Measurements from ENCODE around the gene CTU2. TPM values are rescaled to one million over a fixed set of nuclear protein-coding genes. Genes with fewer than 3 reads are reported as not detected.

The CTU2 gene
- total RNA-seq, 1 donor from 2014 or later, result 18.3 TPM

GRCh38 chr16:88705801-88706228 lies 488 bp upstream of the CTU2 start:
- Mint-ChIP-seq H3K9me3 (ENCODE audit: unreplicated experiment) (no peaks in the 10 kb centered on the region), H3K27me3 (ENCODE audit: low read depth, unreplicated experiment) (no peaks in the 10 kb centered on the region), H3K4me3 (ENCODE audit: unreplicated experiment) (peak overlapping the region; percentile 92), H3K27ac (ENCODE audit: unreplicated experiment) (peak overlapping the region; percentile 83), H3K36me3 (ENCODE audit: low read depth, unreplicated experiment) (no peaks in the 10 kb centered on the region), H3K4me1 (ENCODE audit: low read depth, unreplicated experiment) (peaks cover 12% of the 10 kb centered on the region)
- no peak for DNase-seq (ENCODE audit: low read depth)
- Histone ChIP-seq H4K20me1 (ENCODE audit: insufficient read depth, low read length) (peaks cover 54% of the 10 kb centered on the region), H3K4me2 (ENCODE audit: low read length) (peak overlapping the region; percentile 96), H2AFZ (ENCODE audit: low read depth, low read length) (peak overlapping the region; percentile 67), H3K36me3 (ENCODE audit: insufficient read depth, low read length) (peaks cover 3% of the 10 kb centered on the region), H3K4me3 (ENCODE audit: insufficient read depth, low read depth, low read length) (peak overlapping the region; percentile 88), H3K9ac (ENCODE audit: low read length) (peak overlapping the region; percentile 89), H3K9me3 (ENCODE audit: insufficient read depth, low read depth, low read length) (no peaks in the 10 kb centered on the region), H3K27me3 (ENCODE audit: insufficient read depth, low read length) (no peaks in the 10 kb centered on the region), H3K79me2 (ENCODE audit: insufficient read depth, low read length) (peaks cover 89% of the 10 kb centered on the region), H3K4me1 (ENCODE audit: insufficient read depth, low read length) (peaks cover 32% of the 10 kb centered on the region), H3K27ac (ENCODE audit: low read depth, low read length) (peak overlapping the region; percentile 50)
- TF ChIP-seq EZH2 (IDR thresholded peaks at IDR 0.05; ENCODE audit: insufficient read depth, low read length) (no peak), CTCF (IDR thresholded peaks at IDR 0.05; ENCODE audit: insufficient read depth, low read depth, low read length) (no peak)
- FAIRE-seq, result no peak

- H3K4me1 Mint-ChIP-seq (ENCODE audit: low read depth, unreplicated experiment), result peaks cover 12% of the 10 kb centered on the region
- H3K36me3 ChIP-seq (ENCODE audit: insufficient read depth, low read length), result peaks cover 3% of the 10 kb centered on the region
- peak overlapping the region; percentile 50 for H3K27ac ChIP-seq (ENCODE audit: low read depth, low read length)
- DNase-seq (ENCODE audit: low read depth) (no peak), FAIRE-seq (no peak)
- no peaks in the 10 kb centered on the region for H3K9me3 ChIP-seq (ENCODE audit: insufficient read depth, low read depth, low read length)
- no peaks in the 10 kb centered on the region for H3K27me3 ChIP-seq (ENCODE audit: insufficient read depth, low read length)
- H3K4me3 Mint-ChIP-seq (ENCODE audit: unreplicated experiment), result peak overlapping the region; percentile 90
- H2AFZ ChIP-seq (ENCODE audit: low read depth, low read length), result peak overlapping the region; percentile 67
- H3K4me2 ChIP-seq (ENCODE audit: low read length), result peak overlapping the region; percentile 96
- H3K4me1 ChIP-seq (ENCODE audit: insufficient read depth, low read length), result peaks cover 23% of the 10 kb centered on the region
- H3K36me3 Mint-ChIP-seq (ENCODE audit: low read depth, unreplicated experiment), result no peaks in the 10 kb centered on the region
- no peaks in the 10 kb centered on the region for H3K27me3 Mint-ChIP-seq (ENCODE audit: low read depth, unreplicated experiment)
- peak overlapping the region; percentile 89 for H3K9ac ChIP-seq (ENCODE audit: low read length)
- peak overlapping the region; percentile 84 for H3K27ac Mint-ChIP-seq (ENCODE audit: unreplicated experiment)
- peaks cover 91% of the 10 kb centered on the region for H3K79me2 ChIP-seq (ENCODE audit: insufficient read depth, low read length)
- peak overlapping the region; percentile 88 for H3K4me3 ChIP-seq (ENCODE audit: insufficient read depth, low read depth, low read length)
- TF ChIP-seq CTCF (IDR thresholded peaks at IDR 0.05; ENCODE audit: insufficient read depth, low read depth, low read length), result no peak
- TF ChIP-seq EZH2 (IDR thresholded peaks at IDR 0.05; ENCODE audit: insufficient read depth, low read length), result no peak
- no peaks in the 10 kb centered on the region for H3K9me3 Mint-ChIP-seq (ENCODE audit: unreplicated experiment)
- peaks cover 68% of the 10 kb centered on the region for H4K20me1 ChIP-seq (ENCODE audit: insufficient read depth, low read length)
Measured at GRCh38 chr16:88706965-88707826, 893 bp downstream of the CTU2 start.

GRCh38 chr16:88710556-88710955 lies 4.3 kb downstream of the CTU2 start:
- H3K4me1 Mint-ChIP-seq (ENCODE audit: low read depth, unreplicated experiment), result peaks cover 9% of the 10 kb centered on the region
- Histone ChIP-seq H3K36me3 (ENCODE audit: insufficient read depth, low read length) (peaks cover 3% of the 10 kb centered on the region), H3K27ac (ENCODE audit: low read depth, low read length) (no peak overlapping the region), H4K20me1 (ENCODE audit: insufficient read depth, low read length) (peaks cover 75% of the 10 kb centered on the region), H3K27me3 (ENCODE audit: insufficient read depth, low read length) (no peaks in the 10 kb centered on the region), H2AFZ (ENCODE audit: low read depth, low read length) (no peak overlapping the region), H3K4me2 (ENCODE audit: low read length) (no peak overlapping the region), H3K4me3 (ENCODE audit: insufficient read depth, low read depth, low read length) (no peak overlapping the region), H3K79me2 (ENCODE audit: insufficient read depth, low read length) (peaks cover 69% of the 10 kb centered on the region), H3K9ac (ENCODE audit: low read length) (no peak overlapping the region), H3K4me1 (ENCODE audit: insufficient read depth, low read length) (peaks cover 7% of the 10 kb centered on the region), H3K9me3 (ENCODE audit: insufficient read depth, low read depth, low read length) (no peaks in the 10 kb centered on the region)
- H3K27me3 Mint-ChIP-seq (ENCODE audit: low read depth, unreplicated experiment), result no peaks in the 10 kb centered on the region
- no peaks in the 10 kb centered on the region for H3K36me3 Mint-ChIP-seq (ENCODE audit: low read depth, unreplicated experiment)
- H3K4me3 Mint-ChIP-seq (ENCODE audit: unreplicated experiment), result no peak overlapping the region
- DNase-seq (ENCODE audit: low read depth) (no peak), FAIRE-seq (no peak)
- no peak overlapping the region for H3K27ac Mint-ChIP-seq (ENCODE audit: unreplicated experiment)
- no peaks in the 10 kb centered on the region for H3K9me3 Mint-ChIP-seq (ENCODE audit: unreplicated experiment)
- no peak for TF ChIP-seq EZH2 (IDR thresholded peaks at IDR 0.05; ENCODE audit: insufficient read depth, low read length)
- no peak for TF ChIP-seq CTCF (IDR thresholded peaks at IDR 0.05; ENCODE audit: insufficient read depth, low read depth, low read length)

Measured in astrocyte (in vitro differentiated cells and primary cell).